Kidney (tissue), 14 donors: ENCODE results near the gene XPR1. TPM values are rescaled to one million over a fixed set of nuclear protein-coding genes. Genes with fewer than 3 reads are reported as not detected.
"Not testable (repeated sequence)": the region's sequence is repeated elsewhere in the genome, so short reads cannot be mapped to it uniquely, and the experiment has no call there.

Source experiments
- DNase-seq, 5 donors: peaks; one replicate each; pipeline ENCODE4 v3.0.0-alpha.2; 2013 to 2020
- FAIRE-seq: peaks from 2 replicates; lab custom pipeline; 2012; peaks lifted over from hg19 to GRCh38; lab: Jason Lieb, UNC
- H3K27ac ChIP-seq, 2 donors: one replicate each; pipeline ENCODE4 v1.7.0; 2013; ENCODE audit warnings: low read depth in 2 of 2, low read length in 2 of 2, inconsistent platforms in 1 of 2
- H3K27me3 ChIP-seq: one replicate; pipeline ENCODE4 v1.7.1; 2013; ENCODE audit warnings: low read length, inconsistent platforms; ENCODE audit not compliant: control insufficient read depth, insufficient read depth
- H3K36me3 ChIP-seq, 3 donors: one replicate each; pipeline versions ENCODE4 v1.7.0 to v1.7.1; 2013; ENCODE audit warnings: low read length in 3 of 3, control low read depth in 1 of 3, inconsistent platforms in 1 of 3; ENCODE audit not compliant: insufficient read depth in 3 of 3, control insufficient read depth in 2 of 3
- H3K4me1 ChIP-seq, 3 donors: one replicate each; pipeline versions ENCODE4 v1.7.0 to v1.7.1; 2013; ENCODE audit warnings: low read length in 3 of 3, inconsistent platforms in 1 of 3, low read depth in 1 of 3; ENCODE audit not compliant: control insufficient read depth in 2 of 3, insufficient read depth in 2 of 3
- H3K4me3 ChIP-seq, 3 donors: one replicate each; pipeline versions ENCODE4 v1.7.0 to v1.8.1; 2013; ENCODE audit warnings: low read length in 3 of 3, control low read depth in 1 of 3, inconsistent platforms in 1 of 3
- H3K9ac ChIP-seq, 3 donors: one replicate each; pipeline versions ENCODE4 v1.7.0 to v1.7.1; 2013; ENCODE audit warnings: low read length in 3 of 3, control low read depth in 1 of 3, inconsistent platforms in 1 of 3
- H3K9me3 ChIP-seq, 3 donors: one replicate each; pipeline versions ENCODE4 v1.7.0 to v1.7.1; 2013; ENCODE audit warnings: low read length in 3 of 3, control low read depth in 1 of 3, inconsistent platforms in 1 of 3; ENCODE audit not compliant: control insufficient read depth in 2 of 3, insufficient read depth in 1 of 3
- intact Hi-C: fragments of 100-400 bp; cut with DNase I; formaldehyde crosslinking; loops from one replicate; pipeline ENCODE4 v1.11.1; 2022
- polyA plus RNA-seq: library from polyadenylated mRNA; stranded (reverse); fragments of 350-450 nt; fragmentation: Illumina TruSeq; extraction: RNeasy Lipid Tissue Mini Kit (QIAGEN cat#74804); gene quantifications from one replicate; pipeline ENCODE4 v1.2.3, GENCODE V29; 2014; ENCODE audit warnings: low read depth, low replicate concordance; ENCODE audit not compliant: insufficient read depth
- total RNA-seq: library from RNA; stranded (reverse); fragmentation: NEBNext Ultra II Directional; extraction: Animal tissue kit (Norgen Biotek cat#: 25700); gene quantifications from one replicate; pipeline ENCODE4 v1.2.1, GENCODE V29; 2021
- TF ChIP-seq, protein P1 (sequence below): IDR thresholded peaks from 3 replicates; pipeline ENCODE4 v1.5.1; 2012; ENCODE audit warnings: mild to moderate bottlenecking, moderate library complexity, borderline replicate concordance; ENCODE audit not compliant: insufficient read depth; ENCODE audit errors: extremely low read depth
- donor health status: control.
- donor health status: control.
- donor health status: control.
- donor health status: control.
- donor health status: control.
- donor health status: DM: yes; HTN: yes; CAD: no.
- donor health status: Normal renal cell carcinoma (clear cell type).

XPR1 gene
- total and polyA plus RNA-seq, 2 donors from 2014 or later, result 10.9 to 33.5 TPM

DNA sequence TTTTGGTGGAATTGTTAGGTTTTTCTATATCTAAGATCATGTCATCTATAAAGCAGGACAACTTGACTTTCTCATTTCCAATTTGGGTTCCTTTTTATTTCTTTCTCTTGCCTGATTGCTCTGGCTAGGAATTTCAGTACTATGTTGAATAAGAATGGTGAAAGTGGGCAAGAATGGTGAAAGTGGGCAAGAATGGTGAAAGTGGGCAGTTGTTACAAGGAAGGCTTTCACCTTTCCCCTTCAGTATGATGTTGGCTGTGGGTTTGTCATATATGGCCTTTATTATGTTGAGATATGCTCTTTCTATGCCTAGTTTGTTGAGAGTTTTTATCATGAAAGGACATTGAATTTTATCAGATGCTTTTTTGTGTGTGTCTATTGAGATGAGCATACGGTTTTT lies 64.5 kb downstream of the XPR1 start:
- no peak overlapping the region for H3K4me3 ChIP-seq
- peaks cover 0 to 24% (median 3%) of the 10 kb centered on the region in 3 donors for H3K9me3 ChIP-seq
- intact Hi-C loops, result no loop called here
- H3K4me1 ChIP-seq, result peaks cover 0 to 2% (median 0%) of the 10 kb centered on the region in 3 donors
- TF ChIP-seq, protein P1, sequence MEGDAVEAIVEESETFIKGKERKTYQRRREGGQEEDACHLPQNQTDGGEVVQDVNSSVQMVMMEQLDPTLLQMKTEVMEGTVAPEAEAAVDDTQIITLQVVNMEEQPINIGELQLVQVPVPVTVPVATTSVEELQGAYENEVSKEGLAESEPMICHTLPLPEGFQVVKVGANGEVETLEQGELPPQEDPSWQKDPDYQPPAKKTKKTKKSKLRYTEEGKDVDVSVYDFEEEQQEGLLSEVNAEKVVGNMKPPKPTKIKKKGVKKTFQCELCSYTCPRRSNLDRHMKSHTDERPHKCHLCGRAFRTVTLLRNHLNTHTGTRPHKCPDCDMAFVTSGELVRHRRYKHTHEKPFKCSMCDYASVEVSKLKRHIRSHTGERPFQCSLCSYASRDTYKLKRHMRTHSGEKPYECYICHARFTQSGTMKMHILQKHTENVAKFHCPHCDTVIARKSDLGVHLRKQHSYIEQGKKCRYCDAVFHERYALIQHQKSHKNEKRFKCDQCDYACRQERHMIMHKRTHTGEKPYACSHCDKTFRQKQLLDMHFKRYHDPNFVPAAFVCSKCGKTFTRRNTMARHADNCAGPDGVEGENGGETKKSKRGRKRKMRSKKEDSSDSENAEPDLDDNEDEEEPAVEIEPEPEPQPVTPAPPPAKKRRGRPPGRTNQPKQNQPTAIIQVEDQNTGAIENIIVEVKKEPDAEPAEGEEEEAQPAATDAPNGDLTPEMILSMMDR, result no peak
- no peak overlapping the region for H3K27ac ChIP-seq
- H3K27me3 ChIP-seq, result no peaks in the 10 kb centered on the region
- H3K36me3 ChIP-seq, result no peaks in the 10 kb centered on the region
- DNase-seq (no peak), FAIRE-seq (no peak)
- no peak overlapping the region for H3K9ac ChIP-seq

DNA sequence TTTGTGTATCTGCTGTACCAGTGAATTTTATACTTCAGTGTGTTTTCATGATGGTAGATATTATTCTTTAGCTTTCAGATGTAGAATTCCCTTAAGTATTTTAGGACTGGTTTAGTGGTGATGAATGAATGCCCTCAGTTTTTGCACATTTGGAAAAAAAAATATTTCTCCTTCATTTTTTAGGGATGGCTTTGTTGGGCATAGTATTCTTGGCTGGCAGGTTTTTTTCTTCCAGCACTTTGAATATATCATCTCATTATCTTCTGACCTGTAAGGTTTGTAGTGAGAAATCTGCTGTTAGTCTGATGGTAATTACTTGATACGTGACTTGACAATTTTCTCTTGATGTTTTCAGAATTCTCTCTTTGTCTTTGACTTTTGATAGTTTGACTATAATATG lies 66.8 kb downstream of the XPR1 start:
- FAIRE-seq (no peak), DNase-seq (no peak)
- H3K4me1 ChIP-seq, result no peaks in the 10 kb centered on the region
- no peaks in the 10 kb centered on the region for H3K27me3 ChIP-seq
- intact Hi-C loops, result no loop called here
- no peak overlapping the region for H3K4me3 ChIP-seq
- TF ChIP-seq, protein P1, result no peak
- H3K27ac ChIP-seq, result no peak overlapping the region
- H3K9ac ChIP-seq, result no peak overlapping the region
- no peaks in the 10 kb centered on the region for H3K36me3 ChIP-seq
- peaks cover 0 to 24% (median 3%) of the 10 kb centered on the region in 3 donors for H3K9me3 ChIP-seq

DNA sequence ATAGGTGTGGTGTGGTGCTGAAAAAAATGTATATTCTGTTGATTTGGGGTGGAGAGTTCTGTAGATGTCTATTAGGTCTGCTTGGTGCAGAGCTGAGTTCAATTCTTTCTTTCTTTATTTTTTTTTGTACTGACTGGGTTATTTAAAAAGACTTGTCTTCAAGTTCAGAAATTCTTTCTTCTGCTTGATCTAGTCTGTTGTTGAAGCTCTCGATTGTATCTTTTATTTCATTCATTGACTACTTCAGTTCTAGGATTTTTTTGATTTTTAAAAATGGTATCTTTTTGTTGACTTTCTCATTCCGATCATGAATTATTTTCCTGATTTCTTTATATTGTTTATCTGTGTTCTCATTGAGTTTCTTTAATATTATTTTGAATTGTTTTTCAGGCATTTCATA lies 70.6 kb downstream of the XPR1 start:
- H3K9ac ChIP-seq, H3K27me3 ChIP-seq: not testable (repeated sequence)

DNA sequence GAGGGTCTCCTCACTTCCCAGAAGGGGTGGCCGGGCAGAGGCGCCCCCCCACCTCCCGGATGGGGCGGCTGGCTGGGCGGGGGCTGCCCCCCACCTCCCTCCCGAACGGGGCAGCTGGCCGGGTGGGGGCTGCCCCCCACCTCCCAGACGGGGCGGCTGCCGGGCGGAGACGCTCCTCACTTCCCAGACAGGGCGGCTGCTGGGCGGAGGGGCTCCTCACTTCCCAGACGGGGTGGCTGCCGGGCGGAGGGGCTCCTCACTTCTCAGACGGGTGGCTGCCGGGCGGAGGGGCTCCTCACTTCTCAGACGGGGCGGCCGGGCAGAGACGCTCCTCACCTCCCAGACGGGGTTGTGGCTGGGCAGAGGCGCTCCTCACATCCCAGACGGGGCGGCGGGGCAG lies 78.9 kb downstream of the XPR1 start:
- H3K27me3 ChIP-seq, FAIRE-seq, H3K4me3 ChIP-seq, H3K36me3 ChIP-seq, H3K27ac ChIP-seq, H3K9me3 ChIP-seq, intact Hi-C loops, H3K9ac ChIP-seq, H3K4me1 ChIP-seq: not testable (repeated sequence)
- peak in 1 of 5 donors; percentile 56 for DNase-seq

More for the DNA sequence above, 70.6 kb downstream of the XPR1 start:
- H3K27ac ChIP-seq, H3K4me1 ChIP-seq, H3K4me3 ChIP-seq, DNase-seq, intact Hi-C loops, H3K36me3 ChIP-seq: not testable (repeated sequence)
- FAIRE-seq, result peak; percentile 51
- peaks cover 0 to 13% (median 3%) of the 10 kb centered on the region in 3 donors for H3K9me3 ChIP-seq

DNA sequence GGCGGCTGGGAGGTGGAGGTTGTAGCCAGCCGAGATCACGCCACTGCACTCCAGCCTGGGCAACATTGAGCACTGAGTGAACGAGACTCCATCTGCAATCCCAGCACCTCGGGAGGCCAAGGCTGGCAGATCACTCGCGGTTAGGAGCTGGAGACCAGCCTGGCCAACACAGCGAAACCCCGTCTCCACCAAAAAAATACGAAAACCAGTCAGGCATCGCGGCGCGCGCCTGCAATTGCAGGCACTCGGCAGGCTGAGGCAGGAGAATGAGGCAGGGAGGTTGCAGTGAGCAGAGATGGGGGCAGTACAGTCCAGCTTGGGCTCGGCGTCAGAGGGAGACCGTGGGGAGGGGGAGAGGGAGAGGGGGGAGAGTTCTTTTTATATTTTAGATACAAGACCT lies 79.4 kb downstream of the XPR1 start:
- FAIRE-seq, DNase-seq, H3K27me3 ChIP-seq, intact Hi-C loops, H3K4me3 ChIP-seq, H3K4me1 ChIP-seq, H3K9ac ChIP-seq, H3K27ac ChIP-seq, H3K9me3 ChIP-seq, H3K36me3 ChIP-seq: not testable (repeated sequence)
